HL-60 (cell line): ENCODE results near the gene ADAMTSL3.
"Not testable (repeated sequence)": the region's sequence is repeated elsewhere in the genome, so short reads cannot be mapped to it uniquely, and the experiment has no call there.

Source experiments
- GABPA ChIP-seq: IDR thresholded peaks from 2 replicates; pipeline ENCODE4 v1.6.1; 2012; ENCODE audit warnings: low read depth
- POLR2AphosphoS5 ChIP-seq: IDR thresholded peaks from 2 replicates; pipeline ENCODE4 v1.6.1; 2012; ENCODE audit warnings: low read depth
- SPI1 ChIP-seq: IDR thresholded peaks from 2 replicates; pipeline ENCODE4 v1.6.1; 2012; ENCODE audit warnings: low read depth, mild to moderate bottlenecking, borderline replicate concordance
- TF ChIP-seq, protein P1 (sequence below): IDR thresholded peaks from one replicate; pipeline ENCODE4 v1.5.1; 2011; ENCODE audit warnings: low read length, control low read depth, inconsistent platforms; ENCODE audit not compliant: insufficient read depth
- TF ChIP-seq, protein P2 (sequence below): IDR thresholded peaks from 2 replicates; pipeline ENCODE4 v1.6.1; 2012; ENCODE audit warnings: low read depth; ENCODE audit not compliant: insufficient replicate concordance

- TF ChIP-seq, protein P1, sequence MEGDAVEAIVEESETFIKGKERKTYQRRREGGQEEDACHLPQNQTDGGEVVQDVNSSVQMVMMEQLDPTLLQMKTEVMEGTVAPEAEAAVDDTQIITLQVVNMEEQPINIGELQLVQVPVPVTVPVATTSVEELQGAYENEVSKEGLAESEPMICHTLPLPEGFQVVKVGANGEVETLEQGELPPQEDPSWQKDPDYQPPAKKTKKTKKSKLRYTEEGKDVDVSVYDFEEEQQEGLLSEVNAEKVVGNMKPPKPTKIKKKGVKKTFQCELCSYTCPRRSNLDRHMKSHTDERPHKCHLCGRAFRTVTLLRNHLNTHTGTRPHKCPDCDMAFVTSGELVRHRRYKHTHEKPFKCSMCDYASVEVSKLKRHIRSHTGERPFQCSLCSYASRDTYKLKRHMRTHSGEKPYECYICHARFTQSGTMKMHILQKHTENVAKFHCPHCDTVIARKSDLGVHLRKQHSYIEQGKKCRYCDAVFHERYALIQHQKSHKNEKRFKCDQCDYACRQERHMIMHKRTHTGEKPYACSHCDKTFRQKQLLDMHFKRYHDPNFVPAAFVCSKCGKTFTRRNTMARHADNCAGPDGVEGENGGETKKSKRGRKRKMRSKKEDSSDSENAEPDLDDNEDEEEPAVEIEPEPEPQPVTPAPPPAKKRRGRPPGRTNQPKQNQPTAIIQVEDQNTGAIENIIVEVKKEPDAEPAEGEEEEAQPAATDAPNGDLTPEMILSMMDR = not testable (repeated sequence)
- TF ChIP-seq, protein P2, sequence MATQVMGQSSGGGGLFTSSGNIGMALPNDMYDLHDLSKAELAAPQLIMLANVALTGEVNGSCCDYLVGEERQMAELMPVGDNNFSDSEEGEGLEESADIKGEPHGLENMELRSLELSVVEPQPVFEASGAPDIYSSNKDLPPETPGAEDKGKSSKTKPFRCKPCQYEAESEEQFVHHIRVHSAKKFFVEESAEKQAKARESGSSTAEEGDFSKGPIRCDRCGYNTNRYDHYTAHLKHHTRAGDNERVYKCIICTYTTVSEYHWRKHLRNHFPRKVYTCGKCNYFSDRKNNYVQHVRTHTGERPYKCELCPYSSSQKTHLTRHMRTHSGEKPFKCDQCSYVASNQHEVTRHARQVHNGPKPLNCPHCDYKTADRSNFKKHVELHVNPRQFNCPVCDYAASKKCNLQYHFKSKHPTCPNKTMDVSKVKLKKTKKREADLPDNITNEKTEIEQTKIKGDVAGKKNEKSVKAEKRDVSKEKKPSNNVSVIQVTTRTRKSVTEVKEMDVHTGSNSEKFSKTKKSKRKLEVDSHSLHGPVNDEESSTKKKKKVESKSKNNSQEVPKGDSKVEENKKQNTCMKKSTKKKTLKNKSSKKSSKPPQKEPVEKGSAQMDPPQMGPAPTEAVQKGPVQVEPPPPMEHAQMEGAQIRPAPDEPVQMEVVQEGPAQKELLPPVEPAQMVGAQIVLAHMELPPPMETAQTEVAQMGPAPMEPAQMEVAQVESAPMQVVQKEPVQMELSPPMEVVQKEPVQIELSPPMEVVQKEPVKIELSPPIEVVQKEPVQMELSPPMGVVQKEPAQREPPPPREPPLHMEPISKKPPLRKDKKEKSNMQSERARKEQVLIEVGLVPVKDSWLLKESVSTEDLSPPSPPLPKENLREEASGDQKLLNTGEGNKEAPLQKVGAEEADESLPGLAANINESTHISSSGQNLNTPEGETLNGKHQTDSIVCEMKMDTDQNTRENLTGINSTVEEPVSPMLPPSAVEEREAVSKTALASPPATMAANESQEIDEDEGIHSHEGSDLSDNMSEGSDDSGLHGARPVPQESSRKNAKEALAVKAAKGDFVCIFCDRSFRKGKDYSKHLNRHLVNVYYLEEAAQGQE = not testable (repeated sequence)
- not testable (repeated sequence) for TF ChIP-seq POLR2AphosphoS5, GABPA
- TF ChIP-seq SPI1 = peak; percentile 58
These were observed 409.8 kb downstream of the ADAMTSL3 start for GRCh38 chr15:84063674-84064073.
